Ishikawa (cell line): ENCODE results near the gene GLUL.

ENCODE experiments used
- CREB1 ChIP-seq: IDR thresholded peaks from 2 replicates; pipeline ENCODE4 v1.6.1; 2012; ENCODE audit warnings: low read depth
- EGR1 ChIP-seq: IDR thresholded peaks from 2 replicates; pipeline ENCODE4 v1.6.1; 2012
- EP300 ChIP-seq: IDR thresholded peaks from 2 replicates; pipeline ENCODE4 v1.6.1; 2012; ENCODE audit warnings: borderline replicate concordance
- NFIC ChIP-seq: IDR thresholded peaks from 2 replicates; pipeline ENCODE4 v1.6.1; 2012
- RAD21 ChIP-seq: IDR thresholded peaks from 2 replicates; pipeline ENCODE4 v1.6.1; 2012; ENCODE audit warnings: low read depth
- TAF1 ChIP-seq: IDR thresholded peaks from 2 replicates; pipeline ENCODE4 v1.6.1; 2012; ENCODE audit warnings: low read depth, mild to moderate bottlenecking
- TEAD4 ChIP-seq: IDR thresholded peaks from 2 replicates; pipeline ENCODE4 v1.6.1; 2012
- YY1 ChIP-seq: IDR thresholded peaks from 2 replicates; pipeline ENCODE4 v1.6.1; 2012; ENCODE audit warnings: low read depth
- TF ChIP-seq, protein P1 (sequence below): IDR thresholded peaks from 2 replicates; pipeline ENCODE4 v1.6.1; 2012
- TF ChIP-seq, protein P2 (sequence below): IDR thresholded peaks from 2 replicates; pipeline ENCODE4 v1.6.1; 2012; ENCODE audit warnings: low read depth, mild to moderate bottlenecking

DNA sequence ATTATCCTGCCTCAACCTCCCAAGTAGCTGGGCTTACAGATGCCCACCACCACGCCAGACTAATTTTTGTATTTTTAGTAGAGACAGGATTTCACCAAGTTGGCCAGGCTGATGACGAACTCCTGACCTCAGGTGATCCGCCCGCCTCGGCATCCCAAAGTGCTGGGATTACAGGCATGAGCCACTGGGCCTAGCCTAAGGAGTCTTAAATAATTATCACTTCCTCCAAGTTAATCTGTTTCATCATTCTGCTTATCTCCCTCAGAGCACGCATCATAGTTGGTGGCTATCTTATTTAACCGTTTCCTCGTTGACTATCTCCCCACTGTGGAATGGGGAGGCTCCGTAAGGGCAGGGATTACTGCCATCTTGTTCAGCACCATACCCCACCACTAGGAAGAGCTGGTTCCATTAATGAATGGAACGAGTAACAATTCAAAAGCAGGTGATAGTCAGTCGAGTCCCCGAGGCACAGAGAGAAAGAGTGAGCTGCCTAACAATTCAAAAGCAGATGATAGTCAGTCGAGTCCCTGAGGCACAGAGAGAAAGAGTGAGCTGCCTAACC lies 52.7 kb downstream of the GLUL start:
- TF ChIP-seq, protein P1, sequence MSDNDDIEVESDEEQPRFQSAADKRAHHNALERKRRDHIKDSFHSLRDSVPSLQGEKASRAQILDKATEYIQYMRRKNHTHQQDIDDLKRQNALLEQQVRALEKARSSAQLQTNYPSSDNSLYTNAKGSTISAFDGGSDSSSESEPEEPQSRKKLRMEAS = no peak
- TF ChIP-seq CREB1 = no peak
- no peak for TF ChIP-seq YY1
- TF ChIP-seq EP300 = no peak
- no peak for TF ChIP-seq NFIC
- no peak for TF ChIP-seq EGR1
- TF ChIP-seq, protein P2, sequence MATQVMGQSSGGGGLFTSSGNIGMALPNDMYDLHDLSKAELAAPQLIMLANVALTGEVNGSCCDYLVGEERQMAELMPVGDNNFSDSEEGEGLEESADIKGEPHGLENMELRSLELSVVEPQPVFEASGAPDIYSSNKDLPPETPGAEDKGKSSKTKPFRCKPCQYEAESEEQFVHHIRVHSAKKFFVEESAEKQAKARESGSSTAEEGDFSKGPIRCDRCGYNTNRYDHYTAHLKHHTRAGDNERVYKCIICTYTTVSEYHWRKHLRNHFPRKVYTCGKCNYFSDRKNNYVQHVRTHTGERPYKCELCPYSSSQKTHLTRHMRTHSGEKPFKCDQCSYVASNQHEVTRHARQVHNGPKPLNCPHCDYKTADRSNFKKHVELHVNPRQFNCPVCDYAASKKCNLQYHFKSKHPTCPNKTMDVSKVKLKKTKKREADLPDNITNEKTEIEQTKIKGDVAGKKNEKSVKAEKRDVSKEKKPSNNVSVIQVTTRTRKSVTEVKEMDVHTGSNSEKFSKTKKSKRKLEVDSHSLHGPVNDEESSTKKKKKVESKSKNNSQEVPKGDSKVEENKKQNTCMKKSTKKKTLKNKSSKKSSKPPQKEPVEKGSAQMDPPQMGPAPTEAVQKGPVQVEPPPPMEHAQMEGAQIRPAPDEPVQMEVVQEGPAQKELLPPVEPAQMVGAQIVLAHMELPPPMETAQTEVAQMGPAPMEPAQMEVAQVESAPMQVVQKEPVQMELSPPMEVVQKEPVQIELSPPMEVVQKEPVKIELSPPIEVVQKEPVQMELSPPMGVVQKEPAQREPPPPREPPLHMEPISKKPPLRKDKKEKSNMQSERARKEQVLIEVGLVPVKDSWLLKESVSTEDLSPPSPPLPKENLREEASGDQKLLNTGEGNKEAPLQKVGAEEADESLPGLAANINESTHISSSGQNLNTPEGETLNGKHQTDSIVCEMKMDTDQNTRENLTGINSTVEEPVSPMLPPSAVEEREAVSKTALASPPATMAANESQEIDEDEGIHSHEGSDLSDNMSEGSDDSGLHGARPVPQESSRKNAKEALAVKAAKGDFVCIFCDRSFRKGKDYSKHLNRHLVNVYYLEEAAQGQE = no peak
- no peak for TF ChIP-seq TEAD4
- TF ChIP-seq RAD21 = no peak
- no peak for TF ChIP-seq TAF1
